Measurements from ENCODE around the gene MYMX. TPM values are rescaled to one million over a fixed set of nuclear protein-coding genes. Genes with fewer than 3 reads are reported as not detected.
"Not testable (repeated sequence)": the region's sequence is repeated elsewhere in the genome, so short reads cannot be mapped to it uniquely, and the experiment has no call there.

The MYMX gene
- total RNA-seq, 1 donor from 2014 or later, result not detected

- DNase-seq (ENCODE audit: low read depth in 2 of 2), result peak in 1 of 2 donors; percentile 20
Measured at GRCh38 chr6:44185953-44186634, 30.6 kb upstream of the MYMX start.

GRCh38 chr6:44186635-44187025 lies 30.1 kb upstream of the MYMX start:
- peak; percentile 59 to 73 for DNase-seq (ENCODE audit: low read depth in 2 of 2)

- no peak for DNase-seq (ENCODE audit: low read depth in 2 of 2)
Measured at GRCh38 chr6:44188819-44189218, 27.9 kb upstream of the MYMX start.

- DNase-seq (ENCODE audit: low read depth in 2 of 2), result no peak
Measured at GRCh38 chr6:44189257-44189656, 27.5 kb upstream of the MYMX start.

GRCh38 chr6:44190715-44191114 lies 26.0 kb upstream of the MYMX start:
- DNase-seq (ENCODE audit: low read depth in 2 of 2), result no peak

GRCh38 chr6:44192428-44193041 lies 24.2 kb upstream of the MYMX start:
- peak; percentile 28 to 62 for DNase-seq (ENCODE audit: low read depth in 2 of 2)

- no peak for DNase-seq (ENCODE audit: low read depth in 2 of 2)
Measured at GRCh38 chr6:44193307-44193910, 23.3 kb upstream of the MYMX start.

GRCh38 chr6:44194326-44194725 lies 22.4 kb upstream of the MYMX start:
- no peak for DNase-seq (ENCODE audit: low read depth in 2 of 2)

- DNase-seq (ENCODE audit: low read depth in 2 of 2), result not testable (repeated sequence)
Measured at GRCh38 chr6:44196351-44196750, 20.4 kb upstream of the MYMX start.

GRCh38 chr6:44198684-44199083 lies 18.0 kb upstream of the MYMX start:
- no peak for DNase-seq (ENCODE audit: low read depth in 2 of 2)

GRCh38 chr6:44199883-44200282 lies 16.8 kb upstream of the MYMX start:
- DNase-seq (ENCODE audit: low read depth in 2 of 2), result no peak

- no peak for DNase-seq (ENCODE audit: low read depth in 2 of 2)
Measured at GRCh38 chr6:44201200-44201599, 15.5 kb upstream of the MYMX start.

- no peak for DNase-seq (ENCODE audit: low read depth in 2 of 2)
Measured at GRCh38 chr6:44201638-44202303, 15.0 kb upstream of the MYMX start.

- peak in 1 of 2 donors; percentile 28 for DNase-seq (ENCODE audit: low read depth in 2 of 2)
Measured at GRCh38 chr6:44202332-44202971, 14.3 kb upstream of the MYMX start.

- DNase-seq (ENCODE audit: low read depth in 2 of 2), result no peak
Measured at GRCh38 chr6:44202972-44203750, 13.6 kb upstream of the MYMX start.

- DNase-seq (ENCODE audit: low read depth in 2 of 2), result no peak
Measured at GRCh38 chr6:44203955-44204354, 12.8 kb upstream of the MYMX start.

- DNase-seq (ENCODE audit: low read depth in 2 of 2), result no peak
Measured at GRCh38 chr6:44207966-44208365, 8.8 kb upstream of the MYMX start.

GRCh38 chr6:44211284-44211683 lies 5.4 kb upstream of the MYMX start:
- no peak for DNase-seq (ENCODE audit: low read depth in 2 of 2)

GRCh38 chr6:44214307-44214706 lies 2.4 kb upstream of the MYMX start:
- no peak for DNase-seq (ENCODE audit: low read depth in 2 of 2)

GRCh38 chr6:44217332-44218143 lies 812 bp downstream of the MYMX start:
- DNase-seq (ENCODE audit: low read depth in 2 of 2), result no peak
